KMS-11 (cell line): ENCODE measurements around the gene ST14.

Experiments
- H2AFZ ChIP-seq: fragments of 200-600 bp; sonication (generic); 2 replicates; pipeline ENCODE4 v1.6.1; 2016; ENCODE audit warnings: antibody characterized with exemption, mixed run types, low read depth
- H3K27ac ChIP-seq: fragments of 200-600 bp; sonication (generic); 2 replicates; pipeline ENCODE4 v1.6.1; 2016; ENCODE audit warnings: mild to moderate bottlenecking, mixed run types
- H3K27me3 ChIP-seq: fragments of 200-600 bp; sonication (generic); 2 replicates; pipeline ENCODE4 v1.6.1; 2017; ENCODE audit warnings: mild to moderate bottlenecking, low read depth, mixed run types, moderate library complexity; ENCODE audit not compliant: insufficient read depth
- H3K36me3 ChIP-seq: fragments of 200-600 bp; sonication (generic); 2 replicates; pipeline ENCODE4 v1.6.1; 2017; ENCODE audit warnings: mild to moderate bottlenecking, mixed run types; ENCODE audit not compliant: insufficient read depth
- H3K4me1 ChIP-seq: fragments of 200-600 bp; sonication (generic); 2 replicates; pipeline ENCODE4 v1.6.1; 2016; ENCODE audit warnings: mild to moderate bottlenecking, low read depth, mixed run types; ENCODE audit not compliant: poor library complexity, severe bottlenecking
- H3K4me2 ChIP-seq: fragments of 200-600 bp; sonication (generic); 2 replicates; pipeline ENCODE4 v1.7.0; 2016; ENCODE audit warnings: mild to moderate bottlenecking, mixed run types
- H3K4me3 ChIP-seq: fragments of 200-600 bp; sonication (generic); IDR thresholded peaks from 2 replicates; pipeline ENCODE4 v1.6.1; 2017; ENCODE audit warnings: low read depth, low read length, mixed read lengths; ENCODE audit not compliant: insufficient read depth
- H3K79me2 ChIP-seq: fragments of 200-600 bp; sonication (generic); 2 replicates; pipeline ENCODE4 v1.6.1; 2016; ENCODE audit warnings: low read depth, mixed run types; ENCODE audit not compliant: insufficient read depth
- H3K9ac ChIP-seq: fragments of 200-600 bp; sonication (generic); 2 replicates; pipeline ENCODE4 v1.6.1; 2016; ENCODE audit warnings: mild to moderate bottlenecking, mixed run types
- H4K20me1 ChIP-seq: fragments of 200-600 bp; sonication (generic); 2 replicates; pipeline ENCODE4 v1.6.1; 2016; ENCODE audit warnings: mild to moderate bottlenecking, mixed run types; ENCODE audit not compliant: insufficient read depth
- CTCF ChIP-seq: fragments of 200-600 bp; sonication (generic); conservative IDR thresholded peaks from 2 replicates; pipeline ENCODE4 v1.6.1; 2017; ENCODE audit warnings: low read depth, mild to moderate bottlenecking, antibody characterized with exemption, low read length, moderate library complexity, mixed read lengths

The ST14 gene

DNA sequence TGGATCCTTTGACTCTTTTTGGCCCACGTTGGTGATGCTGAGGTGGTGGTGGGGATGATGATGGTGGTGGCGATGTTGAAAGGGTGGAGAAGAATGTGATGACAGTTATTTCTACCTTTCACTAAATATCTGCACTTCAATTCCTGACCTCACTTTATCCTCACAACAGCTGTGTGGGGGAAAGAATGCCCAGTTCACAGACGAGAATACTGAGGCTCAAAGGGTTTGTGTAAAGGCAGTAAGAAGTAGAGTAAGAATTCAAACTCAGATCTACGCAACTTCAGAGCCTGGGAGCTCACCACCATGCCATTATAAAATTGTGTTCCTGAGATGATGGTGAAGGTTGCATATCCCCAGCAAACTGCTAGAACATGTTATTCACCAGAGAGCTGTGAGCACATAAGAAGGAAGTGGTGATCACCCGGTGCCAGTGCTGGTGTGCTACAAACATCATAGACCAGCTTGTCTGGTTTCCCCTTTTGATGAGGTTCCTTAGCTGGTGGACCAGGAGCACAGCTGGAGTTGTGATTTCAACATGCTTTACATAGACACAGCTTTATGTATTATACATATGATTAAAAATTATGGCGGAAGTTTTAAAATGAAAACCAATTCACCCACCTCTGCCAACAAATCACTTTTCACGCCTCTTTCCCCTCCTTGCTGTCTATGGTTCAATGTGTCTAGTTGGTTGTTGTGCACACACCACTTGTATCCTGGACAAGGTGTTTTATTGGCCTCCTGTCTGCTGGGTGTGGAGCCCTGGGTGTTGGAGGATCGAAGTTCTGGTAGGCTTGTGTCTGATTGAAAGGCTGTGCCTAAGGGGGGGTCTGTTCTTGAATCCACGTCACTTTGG is 6.2 kb downstream of the ST14 start:
- TF ChIP-seq CTCF, result no peak
- Histone ChIP-seq H3K4me2 (no peak overlapping the region), H3K4me1 (peaks cover 49% of the 10 kb centered on the region), H3K9ac (no peak overlapping the region), H3K79me2 (peaks cover 93% of the 10 kb centered on the region), H3K36me3 (no peaks in the 10 kb centered on the region), H3K27me3 (no peaks in the 10 kb centered on the region), H3K27ac (no peak overlapping the region), H4K20me1 (no peaks in the 10 kb centered on the region), H2AFZ (no peak overlapping the region), H3K4me3 (no peak overlapping the region)

DNA sequence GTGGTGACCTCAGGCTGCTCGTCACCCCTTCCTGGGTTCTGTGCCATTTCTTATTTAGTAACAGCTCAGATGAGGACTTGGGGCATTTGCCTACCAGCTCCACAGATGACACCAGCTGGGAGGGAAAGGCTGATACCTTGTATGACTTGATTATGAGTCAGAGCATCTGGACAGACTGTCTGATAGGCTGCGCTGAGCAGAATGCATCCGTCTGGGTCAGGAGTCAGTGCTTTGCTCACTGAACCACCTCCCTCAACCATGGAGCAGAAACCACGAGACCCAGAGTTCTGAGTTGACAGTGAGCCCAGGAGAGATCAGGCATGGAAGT is 6.8 kb downstream of the ST14 start:
- Histone ChIP-seq H3K27me3 (no peaks in the 10 kb centered on the region), H3K4me1 (peaks cover 49% of the 10 kb centered on the region), H3K36me3 (no peaks in the 10 kb centered on the region), H2AFZ (no peak overlapping the region), H3K79me2 (peaks cover 88% of the 10 kb centered on the region), H3K4me2 (no peak overlapping the region), H3K9ac (no peak overlapping the region), H3K27ac (no peak overlapping the region), H4K20me1 (no peaks in the 10 kb centered on the region), H3K4me3 (no peak overlapping the region)
- TF ChIP-seq CTCF, result no peak

GRCh38 chr11:130167146-130167545 is 7.6 kb downstream of the ST14 start:
- Histone ChIP-seq H3K79me2 (peaks cover 84% of the 10 kb centered on the region), H3K4me3 (no peak overlapping the region), H3K27ac (no peak overlapping the region), H3K36me3 (no peaks in the 10 kb centered on the region), H3K4me1 (peaks cover 42% of the 10 kb centered on the region), H4K20me1 (no peaks in the 10 kb centered on the region), H2AFZ (no peak overlapping the region), H3K27me3 (no peaks in the 10 kb centered on the region), H3K9ac (no peak overlapping the region), H3K4me2 (no peak overlapping the region)
- TF ChIP-seq CTCF, result no peak

DNA sequence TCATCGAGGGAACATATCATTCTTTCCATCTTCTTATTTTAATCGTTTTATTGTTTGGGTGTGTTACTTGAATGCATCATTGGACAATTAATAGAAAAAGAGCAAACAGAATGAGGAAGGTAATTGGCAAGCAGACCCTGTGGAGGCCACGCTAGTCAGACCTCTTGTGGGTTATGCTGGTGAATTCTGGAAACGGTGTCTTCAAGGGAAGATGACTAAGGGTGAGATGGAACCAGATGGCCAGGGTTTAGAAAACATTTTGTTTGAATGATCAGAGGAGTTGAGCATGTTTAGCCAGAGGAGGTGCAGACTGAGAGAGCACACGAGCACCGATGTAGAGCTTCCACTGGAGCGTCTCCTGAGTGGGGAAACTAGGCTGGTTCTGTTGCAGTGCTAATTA is 8.5 kb downstream of the ST14 start:
- Histone ChIP-seq H3K36me3 (no peaks in the 10 kb centered on the region), H3K4me2 (no peak overlapping the region), H3K79me2 (peaks cover 87% of the 10 kb centered on the region), H3K27me3 (no peaks in the 10 kb centered on the region), H3K4me1 (peaks cover 34% of the 10 kb centered on the region), H3K4me3 (no peak overlapping the region), H3K27ac (no peak overlapping the region), H3K9ac (no peak overlapping the region), H4K20me1 (no peaks in the 10 kb centered on the region), H2AFZ (no peak overlapping the region)
- no peak for TF ChIP-seq CTCF
